ENCODE measurements around the gene GMNC. TPM values are rescaled to one million over a fixed set of nuclear protein-coding genes. Genes with fewer than 3 reads are reported as not detected.
A peak's percentile ranks its signal among the peaks of the same experiment; 100 is the strongest.
"Not testable (repeated sequence)": the region's sequence is repeated elsewhere in the genome, so short reads cannot be mapped to it uniquely, and the experiment has no call there.

GMNC gene
- total and polyA plus RNA-seq, 4 donors: 1.4 to 2.9 (median 2.0) TPM

DNA sequence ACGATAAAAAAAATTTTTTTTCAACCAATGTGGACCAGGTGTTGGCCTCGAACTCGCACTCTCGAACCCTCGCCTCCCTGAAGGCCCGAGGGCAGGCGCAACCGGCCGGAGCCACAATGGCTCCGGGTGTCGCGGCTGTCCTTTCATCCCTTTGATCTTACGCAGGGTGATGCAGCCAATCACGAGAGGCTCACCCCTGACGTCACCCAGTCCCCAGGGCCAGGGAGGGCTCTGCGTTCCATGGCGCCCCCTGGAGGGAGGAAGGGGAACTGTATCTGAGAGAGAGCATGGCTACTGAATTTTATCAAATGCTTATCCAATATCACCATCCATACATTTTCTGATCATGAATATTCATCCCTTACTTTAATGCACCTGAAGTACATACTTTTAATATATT is 15.4 kb upstream of the GMNC start:
- 91% methylated on average over 12 of the region's 17 CpGs for WGBS (ENCODE audit: insufficient coverage)
- H3K4me1 ChIP-seq (ENCODE audit: control insufficient read depth, insufficient read depth, low read length): no peaks in the 10 kb centered on the region

GRCh38 chr3:190876433-190876832 is 13.9 kb upstream of the GMNC start:
- 100% methylated on average over 1 of the region's 7 CpGs for WGBS (ENCODE audit: insufficient coverage)
- not testable (repeated sequence) for H3K9me3 ChIP-seq (ENCODE audit: control insufficient read depth, insufficient read depth, low read length); H3K4me1 ChIP-seq (ENCODE audit: control insufficient read depth, insufficient read depth, low read length); H3K27ac ChIP-seq (ENCODE audit: low read depth, low read length); DNase-seq (ENCODE audit: low read depth in 4 of 6, low spot score in 6 of 6); H3K27me3 ChIP-seq (ENCODE audit: control insufficient read depth, insufficient read depth, low read length); H3K36me3 ChIP-seq (ENCODE audit: control insufficient read depth, insufficient read depth, low read length); H3K4me3 ChIP-seq (ENCODE audit: low read depth, low read length)

More for the DNA sequence above, 15.4 kb upstream of the GMNC start:
- no peaks in the 10 kb centered on the region for H3K36me3 ChIP-seq (ENCODE audit: control insufficient read depth, insufficient read depth, low read length)
- no peak for DNase-seq (ENCODE audit: low read depth in 4 of 6, low spot score in 6 of 6)
- H3K27me3 ChIP-seq (ENCODE audit: control insufficient read depth, insufficient read depth, low read length): no peaks in the 10 kb centered on the region
- H3K4me3 ChIP-seq (ENCODE audit: low read depth, low read length): no peak overlapping the region
- no peak overlapping the region for H3K27ac ChIP-seq (ENCODE audit: low read depth, low read length)
- no peaks in the 10 kb centered on the region for H3K9me3 ChIP-seq (ENCODE audit: control insufficient read depth, insufficient read depth, low read length)

DNA sequence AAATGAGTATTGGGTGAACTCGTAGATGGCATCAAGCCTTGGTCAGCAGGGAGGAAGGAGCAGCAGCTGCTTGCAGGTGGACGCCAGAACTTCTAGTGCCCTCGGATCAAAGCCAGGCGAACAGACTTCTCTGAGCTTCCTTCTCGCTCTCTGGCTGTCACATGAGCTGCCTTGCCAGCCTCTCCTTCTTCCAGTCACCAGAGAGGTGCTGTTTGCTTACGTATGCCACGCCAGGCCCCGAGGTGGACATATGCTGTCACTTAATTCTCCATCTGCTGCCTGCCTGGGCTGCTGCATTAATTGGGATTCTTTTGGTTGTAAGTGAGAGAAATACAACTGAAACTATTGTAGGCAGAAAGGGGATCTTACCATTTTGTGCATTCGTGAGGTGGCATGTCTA is 12.6 kb upstream of the GMNC start:
- not testable (repeated sequence) for H3K36me3 ChIP-seq (ENCODE audit: control insufficient read depth, insufficient read depth, low read length); H3K9me3 ChIP-seq (ENCODE audit: control insufficient read depth, insufficient read depth, low read length); H3K27ac ChIP-seq (ENCODE audit: low read depth, low read length); H3K4me1 ChIP-seq (ENCODE audit: control insufficient read depth, insufficient read depth, low read length); H3K4me3 ChIP-seq (ENCODE audit: low read depth, low read length); H3K27me3 ChIP-seq (ENCODE audit: control insufficient read depth, insufficient read depth, low read length)
- 90% methylated on average over 1 of the region's 9 CpGs for WGBS (ENCODE audit: insufficient coverage)
- DNase-seq (ENCODE audit: low read depth in 4 of 6, low spot score in 6 of 6): peak in 1 of 6 donors; percentile 56

DNA sequence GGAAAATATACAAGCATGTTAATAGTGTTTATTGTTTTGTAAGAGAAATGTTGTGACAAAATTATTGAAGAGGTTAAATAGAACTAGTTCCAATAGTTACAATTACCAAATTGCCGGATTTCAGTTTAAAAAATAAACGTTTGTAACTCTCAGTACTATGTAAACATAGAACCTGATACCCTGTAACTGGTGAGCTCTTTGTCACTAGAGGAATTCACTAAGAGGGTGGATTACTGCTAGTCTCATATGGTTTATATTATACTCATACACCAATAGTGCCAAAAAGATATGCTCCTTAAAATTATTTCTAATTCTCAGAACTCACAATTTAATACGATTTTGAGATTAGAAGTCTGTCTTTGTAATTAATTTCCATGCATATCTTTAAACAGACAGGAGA is 7.6 kb upstream of the GMNC start:
- Histone ChIP-seq H3K27ac (ENCODE audit: low read depth, low read length) (no peak overlapping the region), H3K36me3 (ENCODE audit: control insufficient read depth, insufficient read depth, low read length) (no peaks in the 10 kb centered on the region), H3K9me3 (ENCODE audit: control insufficient read depth, insufficient read depth, low read length) (no peaks in the 10 kb centered on the region), H3K4me3 (ENCODE audit: low read depth, low read length) (no peak overlapping the region), H3K27me3 (ENCODE audit: control insufficient read depth, insufficient read depth, low read length) (peaks cover 2% of the 10 kb centered on the region), H3K4me1 (ENCODE audit: control insufficient read depth, insufficient read depth, low read length) (no peaks in the 10 kb centered on the region)
- no peak for DNase-seq (ENCODE audit: low read depth in 4 of 6, low spot score in 6 of 6)
- WGBS (ENCODE audit: insufficient coverage): no CpG with 5 or more reads among the region's 3 CpGs

- no peaks in the 10 kb centered on the region for H3K4me1 ChIP-seq (ENCODE audit: control insufficient read depth, insufficient read depth, low read length)
- no peak overlapping the region for H3K27ac ChIP-seq (ENCODE audit: low read depth, low read length)
- WGBS (ENCODE audit: insufficient coverage): no CpG with 5 or more reads among the region's 2 CpGs
- DNase-seq (ENCODE audit: low read depth in 4 of 6, low spot score in 6 of 6): no peak
- H3K36me3 ChIP-seq (ENCODE audit: control insufficient read depth, insufficient read depth, low read length): no peaks in the 10 kb centered on the region
- H3K9me3 ChIP-seq (ENCODE audit: control insufficient read depth, insufficient read depth, low read length): no peaks in the 10 kb centered on the region
- no peak overlapping the region for H3K4me3 ChIP-seq (ENCODE audit: low read depth, low read length)
- H3K27me3 ChIP-seq (ENCODE audit: control insufficient read depth, insufficient read depth, low read length): peaks cover 8% of the 10 kb centered on the region
Measured at GRCh38 chr3:190867071-190867470, 4.6 kb upstream of the GMNC start.

DNA sequence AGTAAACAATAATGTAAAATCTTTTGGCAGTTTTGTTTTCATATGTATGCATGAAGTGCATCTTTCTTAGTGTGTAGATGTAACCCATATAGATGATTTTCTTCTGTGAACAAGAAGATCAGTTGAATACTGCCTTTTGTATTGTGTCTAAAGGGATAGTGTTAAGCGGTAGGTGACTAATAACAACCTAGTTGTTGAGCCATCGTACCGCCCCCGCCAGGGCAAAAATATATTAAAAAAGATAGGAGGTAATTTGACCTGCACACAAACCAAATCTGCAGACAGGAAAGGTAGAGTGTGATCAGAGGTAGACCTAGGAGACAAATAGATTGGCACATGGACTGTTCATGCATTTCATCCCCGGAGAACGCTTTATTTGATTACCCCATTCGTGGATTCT is 3.3 kb upstream of the GMNC start:
- Histone ChIP-seq H3K27ac (ENCODE audit: low read depth, low read length) (no peak overlapping the region), H3K27me3 (ENCODE audit: control insufficient read depth, insufficient read depth, low read length) (peaks cover 13% of the 10 kb centered on the region), H3K4me1 (ENCODE audit: control insufficient read depth, insufficient read depth, low read length) (no peaks in the 10 kb centered on the region), H3K4me3 (ENCODE audit: low read depth, low read length) (no peak overlapping the region), H3K36me3 (ENCODE audit: control insufficient read depth, insufficient read depth, low read length) (no peaks in the 10 kb centered on the region), H3K9me3 (ENCODE audit: control insufficient read depth, insufficient read depth, low read length) (no peaks in the 10 kb centered on the region)
- WGBS (ENCODE audit: insufficient coverage): 51% methylated on average over 4 of the region's 7 CpGs
- no peak for DNase-seq (ENCODE audit: low read depth in 4 of 6, low spot score in 6 of 6)

- Histone ChIP-seq H3K27me3 (ENCODE audit: control insufficient read depth, insufficient read depth, low read length) (peaks cover 14% of the 10 kb centered on the region), H3K4me1 (ENCODE audit: control insufficient read depth, insufficient read depth, low read length) (no peaks in the 10 kb centered on the region), H3K36me3 (ENCODE audit: control insufficient read depth, insufficient read depth, low read length) (no peaks in the 10 kb centered on the region), H3K27ac (ENCODE audit: low read depth, low read length) (no peak overlapping the region), H3K4me3 (ENCODE audit: low read depth, low read length) (no peak overlapping the region), H3K9me3 (ENCODE audit: control insufficient read depth, insufficient read depth, low read length) (no peaks in the 10 kb centered on the region)
- no CpG with 5 or more reads among the region's 2 CpGs for WGBS (ENCODE audit: insufficient coverage)
- no peak for DNase-seq (ENCODE audit: low read depth in 4 of 6, low spot score in 6 of 6)
Measured at GRCh38 chr3:190865419-190865818, 2.9 kb upstream of the GMNC start.

GRCh38 chr3:190864002-190864401 is 1.5 kb upstream of the GMNC start:
- H3K27me3 ChIP-seq (ENCODE audit: control insufficient read depth, insufficient read depth, low read length): peaks cover 15% of the 10 kb centered on the region
- no peak overlapping the region for H3K4me3 ChIP-seq (ENCODE audit: low read depth, low read length)
- no peak overlapping the region for H3K27ac ChIP-seq (ENCODE audit: low read depth, low read length)

DNA sequence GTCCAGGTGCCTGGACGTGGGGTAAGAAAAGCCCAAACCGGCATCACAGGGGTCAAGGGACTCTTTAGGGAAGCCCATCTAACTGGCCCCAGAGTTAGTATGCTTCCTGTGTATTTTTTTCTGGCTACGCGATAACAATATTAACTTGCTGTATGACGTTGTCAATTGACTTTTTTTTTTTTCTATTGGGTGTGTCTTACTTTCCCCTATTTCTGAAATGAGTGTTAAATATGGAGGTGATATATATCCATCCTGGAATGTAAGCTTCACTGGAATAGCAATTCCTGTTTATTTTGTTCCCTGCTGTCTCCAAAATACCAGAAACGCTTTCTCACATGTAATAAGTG is 598 bp upstream of the GMNC start:
- Histone ChIP-seq H3K27ac (ENCODE audit: low read depth, low read length) (no peak overlapping the region), H3K4me3 (ENCODE audit: low read depth, low read length) (peak overlapping the region; percentile 34), H3K9me3 (ENCODE audit: control insufficient read depth, insufficient read depth, low read length) (no peaks in the 10 kb centered on the region), H3K36me3 (ENCODE audit: control insufficient read depth, insufficient read depth, low read length) (no peaks in the 10 kb centered on the region), H3K4me1 (ENCODE audit: control insufficient read depth, insufficient read depth, low read length) (no peaks in the 10 kb centered on the region), H3K27me3 (ENCODE audit: control insufficient read depth, insufficient read depth, low read length) (peaks cover 15% of the 10 kb centered on the region)
- peak in 1 of 6 donors; percentile 35 for DNase-seq (ENCODE audit: low read depth in 4 of 6, low spot score in 6 of 6)
- WGBS (ENCODE audit: insufficient coverage): 0% methylated on average over 4 of the region's 6 CpGs

More at GRCh38 chr3:190864002-190864401, 1.5 kb upstream of the GMNC start:
- no peak for DNase-seq (ENCODE audit: low read depth in 4 of 6, low spot score in 6 of 6)
- Histone ChIP-seq H3K4me1 (ENCODE audit: control insufficient read depth, insufficient read depth, low read length) (no peaks in the 10 kb centered on the region), H3K9me3 (ENCODE audit: control insufficient read depth, insufficient read depth, low read length) (no peaks in the 10 kb centered on the region), H3K36me3 (ENCODE audit: control insufficient read depth, insufficient read depth, low read length) (no peaks in the 10 kb centered on the region)

DNA sequence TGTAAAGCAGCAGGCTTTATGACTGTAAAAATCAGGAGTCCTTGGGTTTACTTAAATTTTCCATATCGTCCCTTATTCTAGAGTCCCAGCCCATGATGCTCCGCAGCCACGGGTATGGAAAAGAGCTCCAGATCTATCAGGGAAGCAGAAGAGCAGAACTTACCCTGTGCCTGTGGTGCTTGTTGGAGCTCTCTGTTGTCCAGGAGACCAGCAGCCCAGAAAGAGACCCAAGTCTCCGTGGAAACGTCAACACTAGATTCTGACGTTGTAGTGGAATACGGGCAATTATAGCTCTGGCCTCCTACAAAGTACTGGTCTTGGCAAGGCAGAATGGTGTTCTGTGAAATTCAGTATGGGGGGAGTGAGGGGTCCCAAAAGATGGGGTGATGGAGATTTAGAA is 2.0 kb downstream of the GMNC start:
- peak in 3 of 6 donors; percentile 39 to 46 (median 39) for DNase-seq (ENCODE audit: low read depth in 4 of 6, low spot score in 6 of 6)
- Histone ChIP-seq H3K27me3 (ENCODE audit: control insufficient read depth, insufficient read depth, low read length) (peaks cover 13% of the 10 kb centered on the region), H3K4me1 (ENCODE audit: control insufficient read depth, insufficient read depth, low read length) (no peaks in the 10 kb centered on the region), H3K27ac (ENCODE audit: low read depth, low read length) (no peak overlapping the region), H3K9me3 (ENCODE audit: control insufficient read depth, insufficient read depth, low read length) (no peaks in the 10 kb centered on the region), H3K36me3 (ENCODE audit: control insufficient read depth, insufficient read depth, low read length) (no peaks in the 10 kb centered on the region), H3K4me3 (ENCODE audit: low read depth, low read length) (no peak overlapping the region)
- WGBS (ENCODE audit: insufficient coverage): 49% methylated on average over 7 of the region's 7 CpGs

Measured in spinal cord (tissue), 10 donors.